Smooth muscle cell (in vitro differentiated cells): ENCODE results near the gene LY6G6D. TPM values are rescaled to one million over a fixed set of nuclear protein-coding genes. Genes with fewer than 3 reads are reported as not detected.

Source experiments
- DNase-seq: peaks from one replicate; lab custom pipeline; 2025; ENCODE audit not compliant: unreplicated experiment; lab: John Stamatoyannopoulos, UW
- H2AFZ ChIP-seq: fragments of 200-600 bp; sonication (generic); 2 replicates; pipeline ENCODE4 v1.6.0; 2016; ENCODE audit warnings: antibody characterized with exemption, low read depth, mild to moderate bottlenecking
- H3F3A ChIP-seq: fragments of 200-600 bp; sonication (generic); 2 replicates; pipeline ENCODE4 v1.6.0; 2017; ENCODE audit warnings: antibody characterized with exemption, low read depth
- H3K27ac ChIP-seq: fragments of 200-600 bp; sonication (generic); 2 replicates; pipeline ENCODE4 v1.5.1; 2016; ENCODE audit warnings: low read depth, mild to moderate bottlenecking
- H3K27me3 ChIP-seq: fragments of 200-600 bp; sonication (generic); 2 replicates; pipeline ENCODE4 v1.6.1; 2016; ENCODE audit warnings: low read depth, mild to moderate bottlenecking
- H3K36me3 ChIP-seq: fragments of 200-600 bp; sonication (generic); 2 replicates; pipeline ENCODE4 v1.5.1; 2016; ENCODE audit warnings: low read depth
- H3K4me1 ChIP-seq: fragments of 200-600 bp; sonication (generic); 2 replicates; pipeline ENCODE4 v1.5.1; 2016; ENCODE audit warnings: low read depth
- H3K4me2 ChIP-seq: fragments of 200-600 bp; sonication (generic); 2 replicates; pipeline ENCODE4 v1.6.0; 2016; ENCODE audit warnings: mild to moderate bottlenecking
- H3K4me3 ChIP-seq: fragments of 200-600 bp; sonication (generic); 2 replicates; pipeline ENCODE4 v1.5.1; 2016; ENCODE audit warnings: mild to moderate bottlenecking
- H3K79me2 ChIP-seq: fragments of 200-600 bp; sonication (generic); 2 replicates; pipeline ENCODE4 v1.6.0; 2016; ENCODE audit warnings: low read depth, mild to moderate bottlenecking
- H3K9ac ChIP-seq: fragments of 200-600 bp; sonication (generic); 2 replicates; pipeline ENCODE4 v1.6.0; 2016; ENCODE audit warnings: low read depth
- H3K9me3 ChIP-seq: fragments of 200-600 bp; sonication (generic); replicated peaks from 2 replicates; pipeline ENCODE4 v1.5.1; 2016; ENCODE audit warnings: low read depth
- H4K20me1 ChIP-seq: fragments of 200-600 bp; sonication (generic); 2 replicates; pipeline ENCODE4 v1.6.0; 2016; ENCODE audit warnings: low read depth
- WGBS: methylation state at CpG from one replicate; pipeline ENCODE4 v1.1.7; 2016; ENCODE audit warnings: low lambda C conversion rate; 5-methylcytosine and 5-hydroxymethylcytosine counted together
- polyA plus RNA-seq: library from polyadenylated mRNA; unstranded; fragments of >200 nt; fragmentation: Nextera tagmentation; extraction: Ambion mirVana; gene quantifications from 2 replicates; pipeline ENCODE4 v1.2.1, GENCODE V29; 2016
- total RNA-seq: library from RNA; depleted of rRNA; stranded (reverse); fragments of >200 nt; gene quantifications from 2 replicates; pipeline ENCODE4 v1.2.3, GENCODE V29; 2014
- TF ChIP-seq, protein P1 (sequence below): fragments of 200-600 bp; sonication (generic); IDR thresholded peaks from 2 replicates; pipeline ENCODE4 v1.5.1; 2017; ENCODE audit warnings: borderline replicate concordance, mild to moderate bottlenecking, antibody characterized with exemption; ENCODE audit not compliant: insufficient read depth, poor library complexity, severe bottlenecking

Gene LY6G6D, protein sequence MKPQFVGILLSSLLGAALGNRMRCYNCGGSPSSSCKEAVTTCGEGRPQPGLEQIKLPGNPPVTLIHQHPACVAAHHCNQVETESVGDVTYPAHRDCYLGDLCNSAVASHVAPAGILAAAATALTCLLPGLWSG
- total RNA-seq (not detected in 2 replicates), polyA plus RNA-seq (not detected in 2 replicates)

DNA sequence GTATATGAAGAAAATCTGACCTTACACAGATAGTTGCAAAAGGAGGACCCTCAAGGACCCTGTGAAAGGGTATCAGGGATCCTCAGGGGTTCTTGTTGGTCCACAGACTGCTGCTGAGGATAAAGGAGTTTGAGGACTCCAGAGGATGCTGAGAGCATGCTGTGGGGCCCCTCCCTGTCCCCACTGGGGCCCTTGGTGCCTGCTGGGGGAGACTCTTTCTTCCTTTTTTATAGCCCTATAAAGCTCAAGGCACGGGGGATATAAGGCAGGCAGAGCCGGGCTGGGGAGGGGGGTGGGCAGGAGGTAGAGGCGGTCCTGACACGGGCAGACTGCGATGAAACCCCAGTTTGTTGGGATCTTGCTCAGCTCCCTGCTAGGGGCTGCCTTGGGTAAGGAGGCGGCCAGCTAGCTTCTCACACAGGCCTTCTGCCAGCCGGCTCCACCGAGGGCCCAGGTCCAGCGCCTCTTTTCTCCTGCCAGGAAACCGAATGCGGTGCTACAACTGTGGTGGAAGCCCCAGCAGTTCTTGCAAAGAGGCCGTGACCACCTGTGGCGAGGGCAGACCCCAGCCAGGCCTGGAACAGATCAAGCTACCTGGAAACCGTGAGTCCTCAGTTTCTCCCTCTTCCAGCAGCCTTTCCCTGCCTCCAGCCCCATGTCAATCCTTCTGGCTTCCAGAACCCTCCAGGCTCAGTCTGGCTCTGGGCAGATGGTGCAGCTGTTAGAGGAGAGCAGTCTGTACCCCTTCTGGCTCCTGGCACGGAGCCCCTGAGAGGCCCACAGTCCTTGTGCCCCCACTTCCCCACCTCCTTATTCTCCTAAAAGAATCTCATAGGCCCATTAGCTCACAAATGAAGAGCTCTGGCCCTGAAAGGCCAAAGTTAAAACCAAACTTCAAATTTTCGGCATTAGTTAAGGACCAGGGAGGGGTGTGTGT, at the start of gene LY6G6D:
TSS of gene LY6G6D (plus strand) at position 327 of the 937 bp plus-strand sequence. CDS start at position 335, 8 bp downstream.
- TF ChIP-seq, protein P1, sequence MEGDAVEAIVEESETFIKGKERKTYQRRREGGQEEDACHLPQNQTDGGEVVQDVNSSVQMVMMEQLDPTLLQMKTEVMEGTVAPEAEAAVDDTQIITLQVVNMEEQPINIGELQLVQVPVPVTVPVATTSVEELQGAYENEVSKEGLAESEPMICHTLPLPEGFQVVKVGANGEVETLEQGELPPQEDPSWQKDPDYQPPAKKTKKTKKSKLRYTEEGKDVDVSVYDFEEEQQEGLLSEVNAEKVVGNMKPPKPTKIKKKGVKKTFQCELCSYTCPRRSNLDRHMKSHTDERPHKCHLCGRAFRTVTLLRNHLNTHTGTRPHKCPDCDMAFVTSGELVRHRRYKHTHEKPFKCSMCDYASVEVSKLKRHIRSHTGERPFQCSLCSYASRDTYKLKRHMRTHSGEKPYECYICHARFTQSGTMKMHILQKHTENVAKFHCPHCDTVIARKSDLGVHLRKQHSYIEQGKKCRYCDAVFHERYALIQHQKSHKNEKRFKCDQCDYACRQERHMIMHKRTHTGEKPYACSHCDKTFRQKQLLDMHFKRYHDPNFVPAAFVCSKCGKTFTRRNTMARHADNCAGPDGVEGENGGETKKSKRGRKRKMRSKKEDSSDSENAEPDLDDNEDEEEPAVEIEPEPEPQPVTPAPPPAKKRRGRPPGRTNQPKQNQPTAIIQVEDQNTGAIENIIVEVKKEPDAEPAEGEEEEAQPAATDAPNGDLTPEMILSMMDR = no peak
- no peak within 1 kb of the TSS for H3K9ac ChIP-seq
- H4K20me1 ChIP-seq = no peaks in the 10 kb centered on the region
- WGBS = 66% methylated on average over 15 of the region's 16 CpGs
- no peaks in the 10 kb centered on the region for H3F3A ChIP-seq
- no peaks in the 10 kb centered on the region for H3K79me2 ChIP-seq
- peak within 1 kb of the TSS; percentile 34 for H3K4me2 ChIP-seq
- H3K4me3 ChIP-seq = no peak within 1 kb of the TSS
- H2AFZ ChIP-seq = peak within 1 kb of the TSS; percentile 91
- no peak within 1 kb of the TSS for H3K27ac ChIP-seq
- no peak for DNase-seq
- H3K4me1 ChIP-seq = peaks cover 21% of the 10 kb centered on the region
- no peaks in the 10 kb centered on the region for H3K9me3 ChIP-seq
- no peaks in the 10 kb centered on the region for H3K27me3 ChIP-seq
- no peaks in the 10 kb centered on the region for H3K36me3 ChIP-seq

DNA sequence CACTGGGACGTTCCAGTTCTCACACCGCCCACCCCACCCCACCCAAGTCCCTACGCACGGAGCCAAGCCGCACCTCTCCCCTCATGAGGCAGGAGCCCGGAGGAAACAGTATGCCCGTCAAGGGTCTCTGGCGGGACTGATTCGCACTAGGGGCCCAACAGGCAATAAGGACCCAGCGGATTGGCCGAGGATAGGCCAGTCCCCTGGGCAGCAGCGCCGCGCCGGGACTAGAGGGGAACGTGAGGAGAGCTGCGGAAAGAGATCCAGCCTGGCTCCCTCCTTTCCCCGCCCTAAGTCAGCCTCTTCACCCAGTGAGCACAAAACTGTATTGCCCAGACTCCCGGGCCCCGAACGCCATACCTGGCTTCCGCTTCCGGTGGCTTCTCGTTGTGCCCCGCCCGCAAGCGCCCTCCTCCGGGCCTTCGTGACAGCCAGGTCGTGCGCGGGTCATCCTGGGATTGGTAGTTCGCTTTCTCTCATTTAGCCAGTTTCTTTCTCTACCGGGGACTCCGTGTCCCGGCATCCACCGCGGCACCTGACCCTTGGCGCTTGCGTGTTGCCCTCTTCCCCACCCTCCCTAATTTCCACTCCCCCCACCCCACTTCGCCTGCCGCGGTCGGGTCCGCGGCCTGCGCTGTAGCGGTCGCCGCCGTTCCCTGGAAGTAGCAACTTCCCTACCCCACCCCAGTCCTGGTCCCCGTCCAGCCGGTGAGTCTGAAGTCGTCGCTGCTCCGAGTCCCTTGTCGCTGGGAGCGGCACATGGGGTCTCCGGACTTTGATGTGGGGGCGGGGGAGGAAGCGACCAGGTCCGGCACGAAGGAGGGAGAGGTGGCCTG, 49.4 kb upstream of the LY6G6D start, which contains the start of gene CSNK2B:
TSS of gene CSNK2B (plus strand) at position 580 of the 836 bp plus-strand sequence. CDS start 752 bp downstream, outside the sequence.
- Histone ChIP-seq H3K27me3 (no peaks in the 10 kb centered on the region), H3K4me2 (peak within 1 kb of the TSS; percentile 93), H3K9me3 (no peaks in the 10 kb centered on the region), H3K4me1 (peaks cover 17% of the 10 kb centered on the region), H4K20me1 (peaks cover 3% of the 10 kb centered on the region), H3K36me3 (no peaks in the 10 kb centered on the region), H3F3A (peaks cover 12% of the 10 kb centered on the region), H3K27ac (peak within 1 kb of the TSS; percentile 89), H3K79me2 (peaks cover 40% of the 10 kb centered on the region), H3K9ac (peak within 1 kb of the TSS; percentile 96), H3K4me3 (peak within 1 kb of the TSS; percentile 99), H2AFZ (peak within 1 kb of the TSS; percentile 57)
- DNase-seq = peak; percentile 88
- WGBS = under 1% methylated on average over 48 of the region's 63 CpGs
- TF ChIP-seq, protein P1 = no peak

DNA sequence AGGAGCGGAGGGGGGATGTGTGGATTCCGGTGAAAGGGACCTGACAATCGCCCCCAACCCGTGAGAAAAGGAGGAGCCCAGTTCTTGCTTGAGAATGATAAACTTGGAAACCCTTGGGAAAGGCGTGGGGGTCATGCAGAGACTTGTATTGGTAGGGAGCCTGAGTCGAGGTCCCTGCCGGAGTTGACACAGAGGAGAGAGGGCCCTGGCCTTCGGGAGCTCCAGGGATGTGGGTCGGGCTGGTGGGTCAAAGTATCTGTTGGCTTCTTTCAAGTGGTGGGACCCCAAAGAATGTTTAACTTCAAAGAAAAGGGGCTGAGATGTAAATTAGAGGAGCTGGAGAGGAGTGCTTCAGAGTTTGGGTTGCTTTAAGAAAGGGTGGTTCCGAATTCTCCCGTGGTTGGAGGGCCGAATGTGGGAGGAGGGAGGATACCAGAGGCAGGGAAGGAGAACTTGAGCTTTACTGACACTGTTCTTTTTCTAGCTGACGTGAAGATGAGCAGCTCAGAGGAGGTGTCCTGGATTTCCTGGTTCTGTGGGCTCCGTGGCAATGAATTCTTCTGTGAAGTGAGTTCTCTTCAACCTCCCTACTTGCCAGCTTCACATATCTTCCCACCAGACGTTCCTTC, 48.7 kb upstream of the LY6G6D start:
- no peaks in the 10 kb centered on the region for H3K9me3 ChIP-seq
- H4K20me1 ChIP-seq = peaks cover 3% of the 10 kb centered on the region
- peak overlapping the region; percentile 93 for H3K4me2 ChIP-seq
- peak overlapping the region; percentile 96 for H3K9ac ChIP-seq
- H3K4me1 ChIP-seq = peaks cover 12% of the 10 kb centered on the region
- H3K4me3 ChIP-seq = peak overlapping the region; percentile 99
- DNase-seq = no peak
- no peaks in the 10 kb centered on the region for H3K36me3 ChIP-seq
- 7% methylated on average over 15 of the region's 15 CpGs for WGBS
- no peaks in the 10 kb centered on the region for H3K27me3 ChIP-seq
- peaks cover 40% of the 10 kb centered on the region for H3K79me2 ChIP-seq
- peak overlapping the region; percentile 34 for H2AFZ ChIP-seq
- H3F3A ChIP-seq = peaks cover 7% of the 10 kb centered on the region
- TF ChIP-seq, protein P1 = no peak
- H3K27ac ChIP-seq = peak overlapping the region; percentile 89
